ENCODE data around the gene LSM12. TPM values are rescaled to one million over a fixed set of nuclear protein-coding genes. Genes with fewer than 3 reads are reported as not detected.
"Not testable (repeated sequence)": the region's sequence is repeated elsewhere in the genome, so short reads cannot be mapped to it uniquely, and the experiment has no call there.

LSM12 gene
- total RNA-seq, 3 donors from 2014 or later, result 45.1 to 63.5 (median 48.2) TPM

- ATAC-seq (no peak), DNase-seq (no peak)
- Histone ChIP-seq H3K4me1 (ENCODE audit: low read depth) (peaks cover 4% of the 10 kb centered on the region), H3K9me3 (no peaks in the 10 kb centered on the region), H3K36me3 (ENCODE audit: low read depth) (no peaks in the 10 kb centered on the region), H3K4me3 (no peak overlapping the region)
- no peak for TF ChIP-seq CTCF (IDR thresholded peaks at IDR 0.05)
- intact Hi-C loops (cut with DNase I, micrococcal nuclease), result no loop called here
Observed at GRCh38 chr17:44102849-44103622, 36.6 kb upstream of the LSM12 start.

DNA sequence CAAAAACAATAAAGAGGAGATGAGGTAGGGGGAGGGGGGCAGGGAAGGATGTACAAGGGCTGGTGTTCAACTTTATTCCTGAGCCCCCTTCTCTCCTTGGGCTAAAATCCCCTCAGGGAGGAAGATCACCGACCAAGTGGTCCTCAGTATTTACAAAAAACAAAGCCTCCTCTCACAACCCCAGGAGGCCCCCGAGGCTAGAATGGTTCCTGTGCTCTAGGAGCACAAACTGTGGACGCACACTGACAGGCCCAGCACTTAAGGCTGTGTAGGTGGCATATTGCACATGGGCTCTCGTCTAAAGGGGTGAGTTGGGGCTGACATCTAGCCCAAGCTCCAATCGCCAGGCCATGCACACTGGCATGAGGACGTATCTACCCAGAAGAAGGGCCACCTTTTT lies 35.4 kb upstream of the LSM12 start:
- intact Hi-C loops (cut with DNase I, micrococcal nuclease); H3K36me3 ChIP-seq (ENCODE audit: low read depth); ATAC-seq; H3K9me3 ChIP-seq; H3K4me3 ChIP-seq; DNase-seq; H3K4me1 ChIP-seq (ENCODE audit: low read depth): not testable (repeated sequence)

- intact Hi-C loops (cut with DNase I, micrococcal nuclease), result no loop called here
Observed at GRCh38 chr17:44097110-44097958, 30.9 kb upstream of the LSM12 start.

DNA sequence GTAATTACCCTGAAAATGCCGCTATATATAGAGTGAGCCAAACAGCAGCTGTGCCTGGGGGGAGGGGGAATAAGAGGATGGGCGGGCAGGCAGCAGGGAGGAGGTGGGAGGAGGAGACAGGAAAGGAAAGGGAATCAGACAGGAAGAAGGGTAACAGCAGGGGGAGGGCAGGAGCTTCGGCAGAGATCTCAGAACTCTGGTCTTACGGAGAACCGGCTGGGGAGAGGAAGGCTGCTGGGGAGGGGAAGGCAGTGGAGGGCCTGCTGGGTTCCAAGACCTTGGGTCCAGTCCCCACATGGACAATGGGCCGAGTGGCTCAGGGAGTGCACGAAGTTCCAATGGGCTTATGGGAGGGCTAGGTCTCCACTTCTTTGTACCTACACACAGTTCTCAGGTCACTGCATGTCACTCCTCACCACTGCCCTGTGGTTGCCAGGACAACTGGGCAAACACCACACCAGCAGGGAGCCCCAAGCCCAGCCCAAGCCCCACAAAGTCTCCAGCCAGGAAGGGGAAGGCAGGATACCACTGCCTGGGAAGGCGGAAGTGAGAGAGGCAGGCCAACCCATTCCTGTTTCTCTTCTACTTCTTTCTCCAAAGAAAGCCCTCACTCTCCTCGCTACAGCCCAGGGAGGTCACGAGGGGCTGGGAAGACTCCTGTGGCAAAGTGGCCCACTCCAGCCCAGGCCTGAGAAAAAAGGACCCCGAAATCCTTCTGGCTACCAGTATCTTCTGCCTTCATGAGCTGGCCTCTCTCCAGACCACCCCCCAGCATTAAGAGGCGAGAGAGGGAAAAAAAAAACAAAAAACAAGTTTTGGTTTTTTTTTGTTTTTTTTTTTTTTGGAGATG lies 29.4 kb upstream of the LSM12 start:
- no peak for TF ChIP-seq CTCF (IDR thresholded peaks at IDR 0.05)

More at GRCh38 chr17:44097110-44097958, 30.9 kb upstream of the LSM12 start:
- no peaks in the 10 kb centered on the region for H3K36me3 ChIP-seq (ENCODE audit: low read depth)
- DNase-seq (no peak), ATAC-seq (no peak)
- H3K4me1 ChIP-seq (ENCODE audit: low read depth), result peaks cover 17% of the 10 kb centered on the region
- H3K9me3 ChIP-seq, result no peaks in the 10 kb centered on the region
- TF ChIP-seq CTCF (IDR thresholded peaks at IDR 0.05), result no peak
- no peak overlapping the region for H3K4me3 ChIP-seq

GRCh38 chr17:44095388-44095646 lies 28.8 kb upstream of the LSM12 start:
- intact Hi-C loops (cut with DNase I, micrococcal nuclease), result no loop called here
- no peak overlapping the region for H3K4me3 ChIP-seq

More for the DNA sequence above, 29.4 kb upstream of the LSM12 start:
- ATAC-seq, result peak; percentile 86
- intact Hi-C loops (cut with DNase I, micrococcal nuclease), result no loop called here
- peak; percentile 62 to 78 (median 67) for DNase-seq
- peaks cover 17% of the 10 kb centered on the region for H3K4me1 ChIP-seq (ENCODE audit: low read depth)
- H3K4me3 ChIP-seq, result no peak overlapping the region
- no peaks in the 10 kb centered on the region for H3K36me3 ChIP-seq (ENCODE audit: low read depth)
- no peaks in the 10 kb centered on the region for H3K9me3 ChIP-seq

More at GRCh38 chr17:44095388-44095646, 28.8 kb upstream of the LSM12 start:
- no peak for TF ChIP-seq CTCF (IDR thresholded peaks at IDR 0.05)
- ATAC-seq (no peak), DNase-seq (no peak)
- H3K36me3 ChIP-seq (ENCODE audit: low read depth), result no peaks in the 10 kb centered on the region
- peaks cover 17% of the 10 kb centered on the region for H3K4me1 ChIP-seq (ENCODE audit: low read depth)
- no peaks in the 10 kb centered on the region for H3K9me3 ChIP-seq

Measured in mucosa of descending colon (tissue), 3 donors.